HEK293T (cell line): ENCODE measurements around the gene RASGRP3.

Experiments
- CTCF ChIA-PET: fragments of 350-600 bp; formaldehyde crosslinking; extraction: SDS; loops from one replicate; lab custom pipeline; 2021; ENCODE audit warnings: antibody characterized with exemption, inconsistent platforms; lab: Yijun Ruan, JAX
- POLR2A ChIA-PET: fragments of 350-600 bp; formaldehyde crosslinking; extraction: SDS; loops from one replicate; lab custom pipeline; 2020; ENCODE audit warnings: antibody characterized with exemption, inconsistent platforms; lab: Yijun Ruan, JAX
- DNase-seq: peaks from one replicate; pipeline ENCODE4 v3.0.0; 2012; ENCODE audit warnings: mixed read lengths; ENCODE audit errors: extremely low spot score
- ARNT ChIP-seq: fragments of 450-650 bp; IDR thresholded peaks from 2 replicates; pipeline ENCODE4 v1.6.1; 2017; ENCODE audit warnings: mild to moderate bottlenecking
- BHLHE40 ChIP-seq: fragments of 450-650 bp; IDR thresholded peaks from 2 replicates; pipeline ENCODE4 v1.6.1; 2016; ENCODE audit warnings: mild to moderate bottlenecking, moderate library complexity, borderline replicate concordance
- CTBP1 ChIP-seq: fragments of 450-650 bp; IDR thresholded peaks from 2 replicates; pipeline ENCODE4 v1.6.1; 2016; ENCODE audit warnings: borderline replicate concordance
- ELF4 ChIP-seq: fragments of 450-650 bp; IDR thresholded peaks from 2 replicates; pipeline ENCODE4 v1.6.1; 2017; ENCODE audit warnings: antibody characterized with exemption
- FOXA1 ChIP-seq: fragments of 450-650 bp; IDR thresholded peaks from 2 replicates; pipeline ENCODE4 v1.6.1; 2016; ENCODE audit warnings: mild to moderate bottlenecking
- FOXK2 ChIP-seq: fragments of 450-650 bp; IDR thresholded peaks from 2 replicates; pipeline ENCODE4 v1.6.1; 2016; ENCODE audit warnings: mild to moderate bottlenecking
- FOXM1 ChIP-seq: fragments of 450-650 bp; IDR thresholded peaks from 2 replicates; pipeline ENCODE4 v1.6.1; 2017; ENCODE audit warnings: mild to moderate bottlenecking, borderline replicate concordance
- HDGF ChIP-seq: fragments of 450-650 bp; IDR thresholded peaks from 2 replicates; pipeline ENCODE4 v1.6.1; 2017; ENCODE audit warnings: antibody characterized with exemption, borderline replicate concordance
- L3MBTL2 ChIP-seq: fragments of 450-650 bp; conservative IDR thresholded peaks from 2 replicates; pipeline ENCODE4 v1.6.1; 2016; ENCODE audit warnings: mild to moderate bottlenecking
- LEF1 ChIP-seq: fragments of 450-650 bp; IDR thresholded peaks from 2 replicates; pipeline ENCODE4 v1.6.1; 2017; ENCODE audit warnings: mild to moderate bottlenecking, borderline replicate concordance
- NFRKB ChIP-seq: fragments of 450-650 bp; IDR thresholded peaks from 2 replicates; pipeline ENCODE4 v1.6.1; 2016; ENCODE audit warnings: mild to moderate bottlenecking, moderate library complexity
- SP1 ChIP-seq: fragments of 450-650 bp; IDR thresholded peaks from 2 replicates; pipeline ENCODE4 v1.6.1; 2017
- SUZ12 ChIP-seq: fragments of 450-650 bp; IDR thresholded peaks from 2 replicates; pipeline ENCODE4 v1.6.1; 2016; ENCODE audit warnings: mild to moderate bottlenecking
- TARDBP ChIP-seq: fragments of 450-650 bp; IDR thresholded peaks from 2 replicates; pipeline ENCODE4 v1.6.1; 2016
- ZNF384 ChIP-seq: fragments of 450-650 bp; IDR thresholded peaks from 2 replicates; pipeline ENCODE4 v1.6.1; 2016
- TF ChIP-seq, protein P1 (sequence below): fragments of 450-650 bp; IDR thresholded peaks from 2 replicates; pipeline ENCODE4 v1.6.1; 2016

The RASGRP3 gene

GRCh38 chr2:33531549-33532059, 55.2 kb downstream of the RASGRP3 start:
- TF ChIP-seq LEF1 (no peak), SP1 (no peak), FOXK2 (no peak), FOXM1 (no peak), HDGF (no peak), CTBP1 (no peak), SUZ12 (no peak), ARNT (no peak), FOXA1 (no peak), ZNF384 (no peak), TARDBP (no peak), L3MBTL2 (no peak), BHLHE40 (no peak), NFRKB (no peak), ELF4 (no peak)
- TF ChIP-seq, protein P1, sequence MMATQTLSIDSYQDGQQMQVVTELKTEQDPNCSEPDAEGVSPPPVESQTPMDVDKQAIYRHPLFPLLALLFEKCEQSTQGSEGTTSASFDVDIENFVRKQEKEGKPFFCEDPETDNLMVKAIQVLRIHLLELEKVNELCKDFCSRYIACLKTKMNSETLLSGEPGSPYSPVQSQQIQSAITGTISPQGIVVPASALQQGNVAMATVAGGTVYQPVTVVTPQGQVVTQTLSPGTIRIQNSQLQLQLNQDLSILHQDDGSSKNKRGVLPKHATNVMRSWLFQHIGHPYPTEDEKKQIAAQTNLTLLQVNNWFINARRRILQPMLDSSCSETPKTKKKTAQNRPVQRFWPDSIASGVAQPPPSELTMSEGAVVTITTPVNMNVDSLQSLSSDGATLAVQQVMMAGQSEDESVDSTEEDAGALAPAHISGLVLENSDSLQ, result no peak

GRCh38 chr2:33532146-33532545, 55.7 kb downstream of the RASGRP3 start:
- TF ChIP-seq ELF4, result no peak
- TF ChIP-seq SP1, result no peak
- TF ChIP-seq ARNT, result no peak
- no peak for TF ChIP-seq FOXA1
- no peak for TF ChIP-seq BHLHE40
- TF ChIP-seq FOXK2, result no peak
- TF ChIP-seq SUZ12, result no peak
- TF ChIP-seq L3MBTL2, result no peak
- no peak for TF ChIP-seq FOXM1
- no peak for TF ChIP-seq CTBP1
- no peak for TF ChIP-seq LEF1
- TF ChIP-seq HDGF, result no peak
- CTCF ChIA-PET, result no interaction called here
- no peak for DNase-seq
- POLR2A ChIA-PET, result no interaction called here

More at GRCh38 chr2:33531549-33532059, 55.2 kb downstream of the RASGRP3 start:
- no peak for DNase-seq
- POLR2A ChIA-PET, result no interaction called here
- CTCF ChIA-PET, result no interaction called here

DNA sequence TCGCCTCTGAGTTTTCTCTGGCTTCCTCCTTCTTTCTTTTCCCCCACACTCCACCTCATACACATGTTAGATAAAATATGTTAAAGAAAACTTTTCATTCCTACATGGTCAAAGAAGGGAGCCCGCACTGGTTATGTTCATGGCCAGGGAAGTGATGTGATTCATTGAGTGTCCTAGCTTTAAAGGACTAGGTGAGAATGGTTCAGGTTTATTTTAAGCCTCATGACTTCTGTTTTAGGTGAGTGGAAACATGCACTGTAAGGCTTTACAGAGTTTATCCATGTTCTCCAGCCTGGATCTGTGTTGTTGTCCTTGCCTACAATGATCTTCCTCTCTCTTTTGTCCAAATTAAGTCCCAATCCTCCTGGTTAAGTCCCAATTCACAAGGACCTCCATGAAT, 56.5 kb downstream of the RASGRP3 start:
- TF ChIP-seq CTBP1, result no peak
- TF ChIP-seq TARDBP, result no peak
- no peak for TF ChIP-seq FOXM1
- no peak for TF ChIP-seq LEF1
- no peak for TF ChIP-seq SP1
- no peak for TF ChIP-seq SUZ12
- no peak for TF ChIP-seq L3MBTL2
- TF ChIP-seq BHLHE40, result no peak
- TF ChIP-seq, protein P1, result no peak
- no peak for TF ChIP-seq ELF4
- TF ChIP-seq ARNT, result no peak
- TF ChIP-seq ZNF384, result no peak
- DNase-seq, result no peak
- CTCF ChIA-PET, result no interaction called here
- POLR2A ChIA-PET, result no interaction called here

GRCh38 chr2:33535421-33535820, 59.0 kb downstream of the RASGRP3 start:
- DNase-seq, result no peak
- CTCF ChIA-PET, result no interaction called here
- TF ChIP-seq FOXA1 (no peak), LEF1 (no peak), ELF4 (no peak), HDGF (no peak), NFRKB (no peak), FOXM1 (no peak), FOXK2 (no peak), TARDBP (no peak), SUZ12 (no peak), ZNF384 (no peak), BHLHE40 (no peak)
- POLR2A ChIA-PET, result no interaction called here

GRCh38 chr2:33541243-33541642, 64.8 kb downstream of the RASGRP3 start:
- TF ChIP-seq NFRKB (no peak), L3MBTL2 (no peak), FOXA1 (no peak), FOXM1 (no peak), ZNF384 (no peak)
- TF ChIP-seq, protein P1, result no peak
- ChIA-PET CTCF (no interaction called here), POLR2A (no interaction called here)
- no peak for DNase-seq

GRCh38 chr2:33550206-33550605, 73.8 kb downstream of the RASGRP3 start:
- TF ChIP-seq, protein P1, result no peak
- no peak for TF ChIP-seq NFRKB
- TF ChIP-seq FOXA1, result no peak
- TF ChIP-seq L3MBTL2, result no peak
- DNase-seq, result no peak
- ChIA-PET POLR2A (no interaction called here), CTCF (no interaction called here)
